Ishikawa (cell line): ENCODE data around the gene PER1.

Experiments used
- CEBPB ChIP-seq: IDR thresholded peaks from 2 replicates; pipeline ENCODE4 v1.6.1; 2012
- CREB1 ChIP-seq: IDR thresholded peaks from 2 replicates; pipeline ENCODE4 v1.6.1; 2012; ENCODE audit warnings: low read depth
- EGR1 ChIP-seq: IDR thresholded peaks from 2 replicates; pipeline ENCODE4 v1.6.1; 2012
- EP300 ChIP-seq: IDR thresholded peaks from 2 replicates; pipeline ENCODE4 v1.6.1; 2012; ENCODE audit warnings: borderline replicate concordance
- FOXM1 ChIP-seq: IDR thresholded peaks from 2 replicates; pipeline ENCODE4 v1.6.1; 2012; ENCODE audit warnings: low read depth, borderline replicate concordance
- NFIC ChIP-seq: IDR thresholded peaks from 2 replicates; pipeline ENCODE4 v1.6.1; 2012
- RAD21 ChIP-seq: IDR thresholded peaks from 2 replicates; pipeline ENCODE4 v1.6.1; 2012; ENCODE audit warnings: low read depth
- TAF1 ChIP-seq: IDR thresholded peaks from 2 replicates; pipeline ENCODE4 v1.6.1; 2012; ENCODE audit warnings: low read depth, mild to moderate bottlenecking
- TCF12 ChIP-seq: IDR thresholded peaks from 2 replicates; pipeline ENCODE4 v1.6.1; 2012; ENCODE audit warnings: low read depth
- TEAD4 ChIP-seq: IDR thresholded peaks from 2 replicates; pipeline ENCODE4 v1.6.1; 2012
- YY1 ChIP-seq: IDR thresholded peaks from 2 replicates; pipeline ENCODE4 v1.6.1; 2012; ENCODE audit warnings: low read depth
- ZBTB7A ChIP-seq: IDR thresholded peaks from 2 replicates; pipeline ENCODE4 v1.6.1; 2012; ENCODE audit warnings: low read depth
- TF ChIP-seq, protein P1 (sequence below): IDR thresholded peaks from 2 replicates; pipeline ENCODE4 v1.6.1; 2012
- TF ChIP-seq, protein P2 (sequence below): IDR thresholded peaks from 2 replicates; pipeline ENCODE4 v1.6.1; 2012
- TF ChIP-seq, protein P3 (sequence below): IDR thresholded peaks from 2 replicates; pipeline ENCODE4 v1.6.1; 2012; ENCODE audit warnings: low read depth, mild to moderate bottlenecking

The PER1 gene

DNA sequence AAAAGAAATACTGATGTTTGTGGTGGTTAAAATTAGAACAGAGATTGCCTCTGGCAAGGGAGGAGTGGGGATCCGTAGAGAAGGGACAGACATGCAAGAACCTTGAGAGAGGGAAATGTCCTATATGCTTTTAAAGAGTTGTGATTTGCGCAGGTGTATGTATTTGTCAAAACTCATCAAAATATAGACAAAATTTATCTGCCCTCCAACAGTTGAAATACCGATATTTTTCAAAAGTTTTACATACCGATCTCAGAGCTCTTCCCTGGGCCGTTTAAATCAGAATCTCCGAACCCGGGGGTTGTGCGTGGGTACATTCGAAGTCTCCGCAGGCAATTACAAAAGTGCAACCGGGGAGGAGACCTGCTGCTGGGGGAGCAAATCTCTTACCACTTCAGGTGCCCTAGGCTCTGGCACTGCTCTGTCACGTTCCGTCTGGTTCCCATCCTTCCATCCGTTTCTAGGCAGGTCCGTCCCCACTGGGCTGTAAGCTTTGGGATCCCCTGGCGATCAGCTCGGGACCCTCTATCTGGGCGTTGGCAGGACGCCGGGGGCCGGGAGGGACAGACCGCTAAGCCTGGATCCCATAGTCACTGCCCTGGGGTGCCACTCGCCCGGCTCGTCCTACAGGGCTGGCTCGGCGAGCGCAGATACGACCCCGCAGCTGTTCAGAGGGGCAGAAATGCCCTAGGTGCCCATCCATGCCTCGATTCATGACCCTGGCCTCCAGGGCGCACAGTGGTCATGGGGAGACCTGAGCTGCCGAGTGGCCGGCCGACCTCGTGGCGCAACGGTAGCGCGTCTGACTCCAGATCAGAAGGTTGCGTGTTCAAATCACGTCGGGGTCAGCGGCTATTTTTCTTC lies 33.6 kb upstream of the PER1 start:
- TF ChIP-seq CEBPB (peak; percentile 47; the same call in 1 of the 2 replicates), YY1 (peak; percentile 62), ZBTB7A (peak; percentile 75), TAF1 (no peak), EP300 (no peak), CREB1 (no peak), FOXM1 (no peak), EGR1 (no peak), NFIC (0 out of 2 replicates have a peak, but pooled peaks have one; percentile 1), TCF12 (peak; percentile 38; the same call in 1 of the 2 replicates), RAD21 (no peak), TEAD4 (peak; percentile 97)
- TF ChIP-seq, protein P1, sequence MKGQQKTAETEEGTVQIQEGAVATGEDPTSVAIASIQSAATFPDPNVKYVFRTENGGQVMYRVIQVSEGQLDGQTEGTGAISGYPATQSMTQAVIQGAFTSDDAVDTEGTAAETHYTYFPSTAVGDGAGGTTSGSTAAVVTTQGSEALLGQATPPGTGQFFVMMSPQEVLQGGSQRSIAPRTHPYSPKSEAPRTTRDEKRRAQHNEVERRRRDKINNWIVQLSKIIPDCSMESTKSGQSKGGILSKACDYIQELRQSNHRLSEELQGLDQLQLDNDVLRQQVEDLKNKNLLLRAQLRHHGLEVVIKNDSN, result no peak; the same call in 1 of the 2 replicates
- TF ChIP-seq, protein P2, sequence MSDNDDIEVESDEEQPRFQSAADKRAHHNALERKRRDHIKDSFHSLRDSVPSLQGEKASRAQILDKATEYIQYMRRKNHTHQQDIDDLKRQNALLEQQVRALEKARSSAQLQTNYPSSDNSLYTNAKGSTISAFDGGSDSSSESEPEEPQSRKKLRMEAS, result 0 out of 2 replicates have a peak, but pooled peaks have one; percentile 60
- TF ChIP-seq, protein P3, sequence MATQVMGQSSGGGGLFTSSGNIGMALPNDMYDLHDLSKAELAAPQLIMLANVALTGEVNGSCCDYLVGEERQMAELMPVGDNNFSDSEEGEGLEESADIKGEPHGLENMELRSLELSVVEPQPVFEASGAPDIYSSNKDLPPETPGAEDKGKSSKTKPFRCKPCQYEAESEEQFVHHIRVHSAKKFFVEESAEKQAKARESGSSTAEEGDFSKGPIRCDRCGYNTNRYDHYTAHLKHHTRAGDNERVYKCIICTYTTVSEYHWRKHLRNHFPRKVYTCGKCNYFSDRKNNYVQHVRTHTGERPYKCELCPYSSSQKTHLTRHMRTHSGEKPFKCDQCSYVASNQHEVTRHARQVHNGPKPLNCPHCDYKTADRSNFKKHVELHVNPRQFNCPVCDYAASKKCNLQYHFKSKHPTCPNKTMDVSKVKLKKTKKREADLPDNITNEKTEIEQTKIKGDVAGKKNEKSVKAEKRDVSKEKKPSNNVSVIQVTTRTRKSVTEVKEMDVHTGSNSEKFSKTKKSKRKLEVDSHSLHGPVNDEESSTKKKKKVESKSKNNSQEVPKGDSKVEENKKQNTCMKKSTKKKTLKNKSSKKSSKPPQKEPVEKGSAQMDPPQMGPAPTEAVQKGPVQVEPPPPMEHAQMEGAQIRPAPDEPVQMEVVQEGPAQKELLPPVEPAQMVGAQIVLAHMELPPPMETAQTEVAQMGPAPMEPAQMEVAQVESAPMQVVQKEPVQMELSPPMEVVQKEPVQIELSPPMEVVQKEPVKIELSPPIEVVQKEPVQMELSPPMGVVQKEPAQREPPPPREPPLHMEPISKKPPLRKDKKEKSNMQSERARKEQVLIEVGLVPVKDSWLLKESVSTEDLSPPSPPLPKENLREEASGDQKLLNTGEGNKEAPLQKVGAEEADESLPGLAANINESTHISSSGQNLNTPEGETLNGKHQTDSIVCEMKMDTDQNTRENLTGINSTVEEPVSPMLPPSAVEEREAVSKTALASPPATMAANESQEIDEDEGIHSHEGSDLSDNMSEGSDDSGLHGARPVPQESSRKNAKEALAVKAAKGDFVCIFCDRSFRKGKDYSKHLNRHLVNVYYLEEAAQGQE, result no peak

DNA sequence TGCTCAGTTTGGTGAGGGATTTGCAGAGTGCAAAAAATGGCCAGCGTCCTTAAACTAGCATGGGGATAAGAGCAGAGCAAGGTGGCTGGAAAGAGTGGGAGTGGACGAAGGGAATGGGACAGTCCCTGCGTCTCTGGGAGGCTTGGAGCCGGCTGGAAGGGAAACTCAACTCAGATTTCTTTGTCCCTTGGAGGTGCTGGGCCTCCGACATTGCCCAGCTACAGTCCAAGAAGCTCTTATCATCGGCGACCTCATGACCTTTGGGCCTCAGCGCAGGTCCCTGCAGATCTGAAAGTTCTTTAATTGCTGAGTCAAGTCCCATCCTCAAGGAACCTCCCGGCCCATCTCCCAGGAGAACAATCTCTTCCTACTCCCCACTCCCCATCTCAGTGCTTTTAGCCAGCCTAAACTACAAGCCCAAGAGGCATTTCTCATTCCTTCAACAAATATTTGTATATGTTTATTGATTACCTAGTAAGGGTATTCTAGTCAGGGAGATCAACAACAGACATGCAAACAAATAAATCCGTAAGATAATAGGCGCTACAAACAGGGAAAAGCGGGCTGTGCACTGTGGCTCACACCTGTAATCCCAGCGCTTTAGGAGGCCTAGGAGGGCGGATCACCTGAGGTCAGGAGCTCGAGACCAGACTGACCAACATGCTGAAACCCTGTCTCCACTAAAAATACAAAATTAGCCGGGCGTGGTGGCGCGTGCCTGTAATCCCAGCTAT lies 25.0 kb upstream of the PER1 start:
- TF ChIP-seq NFIC (no peak), TAF1 (no peak), FOXM1 (no peak), CREB1 (no peak), RAD21 (no peak), EP300 (no peak), TEAD4 (no peak), EGR1 (no peak), ZBTB7A (no peak), CEBPB (no peak), YY1 (no peak), TCF12 (no peak)
- TF ChIP-seq, protein P3, result no peak
- TF ChIP-seq, protein P2, result no peak
- TF ChIP-seq, protein P1, result no peak

DNA sequence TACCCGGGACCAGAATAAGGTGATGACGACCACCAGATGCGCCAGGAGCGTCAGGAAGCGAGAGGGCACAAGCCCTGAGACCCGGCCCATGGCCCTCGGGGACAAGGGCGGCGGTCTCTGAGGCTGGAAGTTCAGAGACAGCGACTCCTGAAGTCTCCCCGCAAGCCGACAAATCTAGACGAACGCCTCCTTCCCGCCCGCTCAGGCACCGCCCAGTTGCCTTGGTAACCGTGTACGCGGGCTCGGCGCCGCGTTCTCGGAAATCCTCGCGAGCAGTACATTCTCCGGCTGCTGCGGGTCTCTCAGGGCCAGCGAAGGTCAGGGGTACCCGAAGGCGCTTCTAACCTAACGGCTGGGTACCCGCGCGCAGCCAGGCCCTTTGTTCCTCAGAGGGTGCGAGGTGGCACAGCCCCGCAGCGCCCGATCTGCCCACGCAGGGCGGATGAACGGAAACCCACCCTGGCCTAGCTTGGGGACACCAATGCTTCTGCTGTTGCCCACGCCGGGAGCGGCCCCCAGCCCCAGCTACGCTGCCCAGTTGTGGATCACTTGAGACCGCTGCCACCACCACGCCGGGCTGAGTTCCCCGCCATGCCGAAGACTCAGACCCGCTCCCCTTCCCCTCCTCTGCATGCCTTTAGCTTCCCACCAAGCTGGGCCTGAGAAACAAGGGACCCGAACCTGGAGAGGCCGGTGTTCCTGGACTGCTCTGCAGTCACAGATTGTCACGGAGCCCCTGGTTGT lies 24.2 kb upstream of the PER1 start, which contains the start of gene TMEM107:
Gene TMEM107 (minus strand): TSS at position 184 of the 744 bp plus-strand sequence. CDS start 94 bp downstream, at position 90.
- TF ChIP-seq EGR1, result peak; percentile 15; the same call in 1 of the 2 replicates
- TF ChIP-seq ZBTB7A, result peak; percentile 93
- TF ChIP-seq YY1, result peak; percentile 6; the same call in 1 of the 2 replicates
- TF ChIP-seq TAF1, result peak; percentile 73
- no peak for TF ChIP-seq TCF12
- 0 out of 2 replicates have a peak, but pooled peaks have one; percentile 36 for TF ChIP-seq TEAD4
- no peak for TF ChIP-seq RAD21

DNA sequence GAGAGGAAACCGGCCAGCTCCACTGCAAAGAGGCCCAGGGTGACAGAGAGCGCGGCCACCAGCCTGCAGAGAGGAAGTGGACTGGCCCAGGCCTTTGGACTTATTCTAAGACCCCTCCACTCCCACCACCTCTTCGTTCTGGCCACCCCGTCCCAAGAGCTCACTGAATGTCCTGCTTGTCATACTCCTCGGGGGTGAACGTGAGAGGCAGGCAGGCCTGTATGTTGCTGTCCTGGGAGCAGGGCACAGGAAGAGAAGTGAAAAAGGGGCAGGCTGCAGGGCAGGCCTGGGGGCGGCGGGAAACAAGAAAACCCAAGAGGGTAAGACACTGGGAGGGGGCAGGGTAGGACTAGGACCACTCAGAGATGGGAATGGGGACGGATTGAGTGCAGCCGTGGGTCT lies 23.6 kb upstream of the PER1 start:
- no peak for TF ChIP-seq RAD21
- TF ChIP-seq, protein P3, result no peak
- TF ChIP-seq TCF12, result no peak
- TF ChIP-seq YY1, result no peak
- TF ChIP-seq FOXM1, result no peak
- TF ChIP-seq, protein P1, result no peak
- no peak for TF ChIP-seq NFIC
- no peak for TF ChIP-seq EP300
- no peak for TF ChIP-seq CREB1
- TF ChIP-seq ZBTB7A, result no peak
- TF ChIP-seq, protein P2, result no peak
- TF ChIP-seq TAF1, result no peak
- TF ChIP-seq CEBPB, result no peak
- no peak for TF ChIP-seq EGR1
- no peak for TF ChIP-seq TEAD4
